Breast epithelium (tissue), 3 donors: ENCODE data around the gene CHAC2.

Experiments used
- CTCF ChIP-seq, 3 donors: fragments of 450-650 bp; IDR thresholded peaks; one replicate each; pipeline ENCODE4 v1.5.1; 2016 to 2017; ENCODE audit warnings: antibody characterized with exemption in 3 of 3, mild to moderate bottlenecking in 3 of 3, moderate library complexity in 3 of 3
- POLR2A ChIP-seq: fragments of 450-650 bp; IDR thresholded peaks from one replicate; pipeline ENCODE4 v1.6.1; 2016; ENCODE audit warnings: antibody characterized with exemption, mild to moderate bottlenecking, moderate library complexity
- POLR2AphosphoS5 ChIP-seq, 3 donors: sonication (generic); formaldehyde crosslinking; IDR thresholded peaks; one replicate each; pipeline ENCODE4 v1.6.1; 2017; ENCODE audit warnings: antibody characterized with exemption in 3 of 3

DNA sequence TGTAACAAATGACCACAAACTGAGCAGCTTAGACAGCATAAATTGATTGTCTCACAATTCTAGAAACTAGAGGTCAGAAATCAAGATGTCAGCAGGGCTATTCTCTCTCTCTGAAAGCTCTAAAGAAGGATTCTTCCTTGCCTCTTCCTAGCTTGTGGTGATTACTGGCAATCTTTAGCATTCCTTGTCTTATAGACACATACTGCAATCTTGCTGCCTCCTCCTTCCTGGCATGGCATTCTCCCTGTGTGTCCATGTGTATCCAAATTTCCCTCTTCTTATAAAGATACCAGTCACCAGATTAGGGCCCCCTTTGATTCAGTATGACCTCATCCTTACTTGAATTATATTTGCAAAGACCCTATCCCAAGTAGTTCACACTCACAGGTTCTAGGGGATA lies 16.8 kb downstream of the CHAC2 start:
- TF ChIP-seq CTCF (IDR thresholded peaks at IDR 0.05) (no peak), POLR2A (no peak), POLR2AphosphoS5 (IDR thresholded peaks at IDR 0.05) (no peak)
